Measurements from ENCODE around the gene NCK2. TPM values are rescaled to one million over a fixed set of nuclear protein-coding genes. Genes with fewer than 3 reads are reported as not detected.
"Not testable (repeated sequence)": the region's sequence is repeated elsewhere in the genome, so short reads cannot be mapped to it uniquely, and the experiment has no call there.

Gene NCK2
- total and polyA plus RNA-seq, 12 donors: 18.5 to 45.1 (median 29.0) TPM

DNA sequence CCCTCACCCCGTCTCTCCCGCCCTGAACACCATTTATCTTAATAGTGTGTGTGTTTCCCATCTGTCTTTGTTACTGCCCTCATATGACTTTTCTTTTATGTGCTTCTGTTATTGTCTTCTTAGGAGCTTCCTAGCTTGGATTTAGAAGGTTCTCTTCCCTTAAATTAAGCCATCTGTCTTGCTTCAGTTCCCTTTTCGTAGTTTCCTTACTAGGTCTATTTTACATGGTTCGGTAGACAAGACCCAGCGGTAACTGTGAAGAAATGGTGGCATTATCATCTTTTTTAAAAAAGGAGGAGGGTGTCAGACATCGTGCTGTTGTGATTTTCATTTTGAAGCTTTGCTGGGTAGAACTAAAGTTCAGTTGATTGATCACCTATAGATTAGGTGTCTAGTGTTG, 10.3 kb downstream of the NCK2 start:
- no peak overlapping the region for H3K4me3 ChIP-seq
- no peak for DNase-seq
- intact Hi-C loops (cut with DNase I): loop anchor here in 1 of 10 donors (10.0 kb wide), 1 partner anchor 330 kb away; no protein-coding TSS in a partner anchor
- 72 to 89% methylated on average over 6 of the region's 6 CpGs for WGBS, 2 donors
- TF ChIP-seq, protein P1, sequence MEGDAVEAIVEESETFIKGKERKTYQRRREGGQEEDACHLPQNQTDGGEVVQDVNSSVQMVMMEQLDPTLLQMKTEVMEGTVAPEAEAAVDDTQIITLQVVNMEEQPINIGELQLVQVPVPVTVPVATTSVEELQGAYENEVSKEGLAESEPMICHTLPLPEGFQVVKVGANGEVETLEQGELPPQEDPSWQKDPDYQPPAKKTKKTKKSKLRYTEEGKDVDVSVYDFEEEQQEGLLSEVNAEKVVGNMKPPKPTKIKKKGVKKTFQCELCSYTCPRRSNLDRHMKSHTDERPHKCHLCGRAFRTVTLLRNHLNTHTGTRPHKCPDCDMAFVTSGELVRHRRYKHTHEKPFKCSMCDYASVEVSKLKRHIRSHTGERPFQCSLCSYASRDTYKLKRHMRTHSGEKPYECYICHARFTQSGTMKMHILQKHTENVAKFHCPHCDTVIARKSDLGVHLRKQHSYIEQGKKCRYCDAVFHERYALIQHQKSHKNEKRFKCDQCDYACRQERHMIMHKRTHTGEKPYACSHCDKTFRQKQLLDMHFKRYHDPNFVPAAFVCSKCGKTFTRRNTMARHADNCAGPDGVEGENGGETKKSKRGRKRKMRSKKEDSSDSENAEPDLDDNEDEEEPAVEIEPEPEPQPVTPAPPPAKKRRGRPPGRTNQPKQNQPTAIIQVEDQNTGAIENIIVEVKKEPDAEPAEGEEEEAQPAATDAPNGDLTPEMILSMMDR (IDR thresholded peaks at IDR 0.05): no peak
- H3K4me1 ChIP-seq: peaks cover 6 to 75% (median 57%) of the 10 kb centered on the region in 9 donors
- H3K9me3 ChIP-seq: no peaks in the 10 kb centered on the region
- no peak for ATAC-seq
- no peaks in the 10 kb centered on the region for H3K36me3 ChIP-seq
- H3K27me3 ChIP-seq: no peaks in the 10 kb centered on the region
- peak overlapping the region in 2 of 10 donors; percentile 6 to 72 for H3K27ac ChIP-seq

DNA sequence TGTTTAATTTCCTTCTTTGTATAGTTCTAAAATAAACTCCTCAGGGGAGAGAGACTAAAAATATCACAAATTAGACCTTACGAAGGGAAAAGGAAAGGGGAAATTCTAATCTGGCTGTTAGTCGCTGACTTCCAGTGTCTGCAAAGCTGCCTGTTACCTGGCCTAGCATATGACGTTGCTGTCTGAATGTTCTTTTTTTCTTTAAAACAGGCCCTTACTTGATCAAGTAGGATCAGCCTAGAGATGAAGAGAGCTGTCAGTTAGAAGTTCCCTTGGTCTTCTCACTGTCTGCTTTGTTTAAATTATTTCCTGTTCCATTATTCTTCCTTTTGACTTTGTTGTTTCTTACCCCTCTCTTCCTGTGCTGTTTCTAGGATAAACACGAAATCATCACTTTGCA, 11.2 kb downstream of the NCK2 start:
- TF ChIP-seq, protein P1 (IDR thresholded peaks at IDR 0.05): no peak
- H3K36me3 ChIP-seq: no peaks in the 10 kb centered on the region
- 28 to 42% methylated on average over 4 of the region's 4 CpGs for WGBS, 2 donors
- H3K9me3 ChIP-seq: no peaks in the 10 kb centered on the region
- ATAC-seq (peak in 1 of 8 donors; percentile 32), DNase-seq (no peak)
- intact Hi-C loops (cut with DNase I): loop anchor here in 1 of 10 donors (10.0 kb wide), 1 partner anchor 329 kb away; no protein-coding TSS in a partner anchor
- H3K27me3 ChIP-seq: no peaks in the 10 kb centered on the region
- H3K27ac ChIP-seq: peak overlapping the region in 3 of 10 donors; percentile 13 to 72 (median 32)
- H3K4me3 ChIP-seq: no peak overlapping the region
- H3K4me1 ChIP-seq: peaks cover 6 to 72% (median 53%) of the 10 kb centered on the region in 9 donors

DNA sequence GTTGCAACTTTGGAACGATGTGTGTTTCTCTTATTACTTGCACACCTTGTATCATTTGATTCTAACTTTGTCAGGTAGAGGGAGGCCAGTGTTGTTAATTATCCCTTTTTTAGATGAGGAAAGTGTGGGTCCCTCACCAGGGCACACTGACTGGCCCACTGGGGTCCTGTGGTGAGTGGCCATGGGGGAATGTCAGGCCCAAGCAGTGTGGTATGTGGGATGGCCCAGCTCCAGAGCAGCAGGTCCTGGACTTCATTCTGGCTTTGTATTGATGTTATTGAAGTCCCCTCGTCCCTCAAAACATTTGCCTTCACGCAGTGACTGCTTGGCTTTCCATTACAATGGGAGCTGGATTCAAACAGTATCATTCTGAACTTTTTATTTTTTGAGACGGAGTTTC, 11.7 kb downstream of the NCK2 start:
- ATAC-seq: peak in 1 of 8 donors; percentile 20
- peaks cover 6 to 72% (median 57%) of the 10 kb centered on the region in 9 donors for H3K4me1 ChIP-seq
- H3K27me3 ChIP-seq: no peaks in the 10 kb centered on the region
- TF ChIP-seq, protein P1 (IDR thresholded peaks at IDR 0.05): no peak
- H3K36me3 ChIP-seq: no peaks in the 10 kb centered on the region
- H3K9me3 ChIP-seq: no peaks in the 10 kb centered on the region
- peak overlapping the region in 2 of 10 donors; percentile 13 to 72 for H3K27ac ChIP-seq
- no peak for DNase-seq
- intact Hi-C loops (cut with DNase I): loop anchor here in 1 of 10 donors (10.0 kb wide), 1 partner anchor 328 kb away; no protein-coding TSS in a partner anchor
- H3K4me3 ChIP-seq: no peak overlapping the region
- 88 to 91% methylated on average over 4 of the region's 4 CpGs for WGBS, 2 donors

DNA sequence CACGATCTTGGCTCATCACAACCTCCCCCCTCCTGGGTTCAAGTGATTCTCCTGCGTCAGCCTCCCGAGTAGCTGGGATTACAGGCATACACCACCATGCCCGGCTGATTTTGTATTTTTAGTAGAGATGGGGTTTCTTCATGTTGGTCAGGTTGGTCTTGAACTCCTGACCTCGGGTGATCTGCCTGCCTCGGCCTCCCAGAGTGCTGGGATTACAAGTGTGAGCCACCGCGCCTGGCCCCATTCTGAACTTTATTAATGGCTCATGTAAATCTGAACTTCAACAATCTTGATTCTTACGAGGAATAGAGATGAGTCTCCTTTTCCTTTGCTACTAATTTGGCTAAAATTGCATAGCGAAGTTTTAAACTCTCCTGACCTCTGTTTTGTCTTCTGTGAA, 12.2 kb downstream of the NCK2 start:
- not testable (repeated sequence) for H3K9me3 ChIP-seq, ATAC-seq, H3K36me3 ChIP-seq, H3K27me3 ChIP-seq, DNase-seq, H3K4me3 ChIP-seq
- 92 to 94% methylated on average over 10 of the region's 10 CpGs for WGBS, 2 donors
- intact Hi-C loops (cut with DNase I): loop anchor here in 1 of 10 donors (10.0 kb wide), 1 partner anchor 328 kb away; no protein-coding TSS in a partner anchor
- Histone ChIP-seq H3K27ac (peak overlapping the region in 1 of 10 donors; percentile 72), H3K4me1 (peaks cover 6 to 74% (median 62%) of the 10 kb centered on the region in 9 donors)

DNA sequence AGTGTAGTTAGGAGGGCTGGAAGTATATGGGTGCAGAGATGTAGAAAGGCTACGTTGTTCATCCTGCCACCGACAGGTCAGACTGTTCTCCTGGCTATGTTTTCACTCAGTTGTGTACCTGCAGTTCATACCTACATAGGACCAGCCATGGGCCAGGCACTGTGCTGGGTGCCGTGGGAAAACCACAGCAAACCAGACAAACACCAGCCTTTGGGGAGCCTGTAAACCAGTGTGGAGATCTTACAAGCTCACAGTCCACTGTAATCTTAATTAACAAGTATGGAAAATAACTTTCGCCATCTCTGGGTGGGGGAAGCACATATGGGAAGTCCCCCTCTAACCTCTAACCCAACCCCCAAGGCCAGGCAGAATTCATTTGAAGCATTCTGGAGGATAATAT, 12.7 kb downstream of the NCK2 start:
- no peak for ATAC-seq

More for the DNA sequence above, 12.7 kb downstream of the NCK2 start:
- H3K4me3 ChIP-seq: no peak overlapping the region
- TF ChIP-seq, protein P1 (IDR thresholded peaks at IDR 0.05): no peak
- H3K9me3 ChIP-seq: no peaks in the 10 kb centered on the region
- 88 to 90% methylated on average over 4 of the region's 4 CpGs for WGBS, 2 donors
- peaks cover 10 to 76% (median 66%) of the 10 kb centered on the region in 9 donors for H3K4me1 ChIP-seq
- H3K36me3 ChIP-seq: no peaks in the 10 kb centered on the region
- no peak for DNase-seq
- no peaks in the 10 kb centered on the region for H3K27me3 ChIP-seq
- H3K27ac ChIP-seq: peak overlapping the region in 1 of 10 donors; percentile 32
- intact Hi-C loops (cut with DNase I): loop anchor here in 1 of 10 donors (10.0 kb wide), 1 partner anchor 327 kb away; no protein-coding TSS in a partner anchor

Data from heart right ventricle (tissue), 16 donors.